ENCODE data around the gene LRRC72. TPM values are rescaled to one million over a fixed set of nuclear protein-coding genes. Genes with fewer than 3 reads are reported as not detected.

Gene LRRC72
- total and polyA plus RNA-seq, 12 donors: not detected

DNA sequence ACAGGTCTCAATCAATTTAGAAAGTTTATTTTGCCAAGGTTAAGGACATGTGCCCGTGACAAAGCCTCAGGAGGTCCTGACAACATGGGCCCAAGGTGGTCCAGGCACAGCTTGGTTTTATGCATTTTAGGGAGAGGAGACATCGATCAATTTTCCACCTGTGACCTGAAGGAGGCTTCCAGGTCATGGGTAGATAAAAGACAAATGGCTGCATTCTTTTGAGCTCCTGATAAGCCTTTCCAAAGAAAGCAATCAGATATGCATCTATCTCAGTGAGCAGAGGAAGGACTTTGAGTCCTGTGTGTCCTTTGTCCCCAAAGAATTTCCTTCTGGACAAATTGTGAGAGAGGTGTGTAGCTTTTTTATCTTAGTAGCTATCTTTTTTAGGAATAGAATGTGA, 15.8 kb downstream of the LRRC72 start:
- no peaks in the 10 kb centered on the region for H3K9me3 ChIP-seq (replicated peaks in 1 of 3)
- no peaks in the 10 kb centered on the region for H3K27me3 ChIP-seq
- H3K27ac ChIP-seq: no peak overlapping the region
- no peaks in the 10 kb centered on the region for H3K36me3 ChIP-seq (replicated peaks in 1 of 2)
- no peak overlapping the region for H3K4me3 ChIP-seq
- no peak for DNase-seq
- H3K4me1 ChIP-seq (replicated peaks in 1 of 2): no peaks in the 10 kb centered on the region
- 66 to 80% (median 71%) methylated on average over 2 of the region's 2 CpGs for WGBS, 4 donors
- TF ChIP-seq, protein P1, sequence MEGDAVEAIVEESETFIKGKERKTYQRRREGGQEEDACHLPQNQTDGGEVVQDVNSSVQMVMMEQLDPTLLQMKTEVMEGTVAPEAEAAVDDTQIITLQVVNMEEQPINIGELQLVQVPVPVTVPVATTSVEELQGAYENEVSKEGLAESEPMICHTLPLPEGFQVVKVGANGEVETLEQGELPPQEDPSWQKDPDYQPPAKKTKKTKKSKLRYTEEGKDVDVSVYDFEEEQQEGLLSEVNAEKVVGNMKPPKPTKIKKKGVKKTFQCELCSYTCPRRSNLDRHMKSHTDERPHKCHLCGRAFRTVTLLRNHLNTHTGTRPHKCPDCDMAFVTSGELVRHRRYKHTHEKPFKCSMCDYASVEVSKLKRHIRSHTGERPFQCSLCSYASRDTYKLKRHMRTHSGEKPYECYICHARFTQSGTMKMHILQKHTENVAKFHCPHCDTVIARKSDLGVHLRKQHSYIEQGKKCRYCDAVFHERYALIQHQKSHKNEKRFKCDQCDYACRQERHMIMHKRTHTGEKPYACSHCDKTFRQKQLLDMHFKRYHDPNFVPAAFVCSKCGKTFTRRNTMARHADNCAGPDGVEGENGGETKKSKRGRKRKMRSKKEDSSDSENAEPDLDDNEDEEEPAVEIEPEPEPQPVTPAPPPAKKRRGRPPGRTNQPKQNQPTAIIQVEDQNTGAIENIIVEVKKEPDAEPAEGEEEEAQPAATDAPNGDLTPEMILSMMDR (IDR thresholded peaks at IDR 0.05): no peak
- intact Hi-C loops (cut with DNase I): no loop called here

DNA sequence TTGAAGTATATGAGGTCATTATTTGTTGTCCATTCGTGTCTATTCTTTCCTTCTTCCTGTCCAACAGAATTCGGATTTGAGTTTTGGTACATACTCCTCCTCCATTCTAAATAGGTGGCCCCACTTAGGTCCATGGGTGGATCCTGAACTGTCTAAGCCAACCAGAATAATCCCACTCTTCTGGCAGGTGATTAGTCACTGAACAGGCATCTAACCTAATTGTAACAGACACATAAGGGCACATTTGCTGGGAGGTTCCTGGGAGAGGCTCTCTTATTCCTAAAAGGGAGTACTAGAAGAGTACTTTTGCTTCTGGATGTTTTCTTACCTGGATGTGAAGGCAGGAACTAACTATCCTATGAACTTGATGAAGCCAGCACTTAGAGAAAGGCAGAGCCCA, 16.8 kb downstream of the LRRC72 start:
- no peak for DNase-seq
- H3K4me1 ChIP-seq (replicated peaks in 1 of 2): no peaks in the 10 kb centered on the region
- H3K27me3 ChIP-seq: no peaks in the 10 kb centered on the region
- TF ChIP-seq, protein P1 (IDR thresholded peaks at IDR 0.05): no peak
- TF ChIP-seq POLR2A (IDR thresholded peaks at IDR 0.05): no peak
- intact Hi-C loops (cut with DNase I): no loop called here
- 54 to 65% (median 60%) methylated on average over 2 of the region's 2 CpGs for WGBS, 4 donors
- H3K36me3 ChIP-seq (replicated peaks in 1 of 2): no peaks in the 10 kb centered on the region
- H3K4me3 ChIP-seq: no peak overlapping the region
- no peaks in the 10 kb centered on the region for H3K9me3 ChIP-seq (replicated peaks in 1 of 3)
- no peak overlapping the region for H3K27ac ChIP-seq

DNA sequence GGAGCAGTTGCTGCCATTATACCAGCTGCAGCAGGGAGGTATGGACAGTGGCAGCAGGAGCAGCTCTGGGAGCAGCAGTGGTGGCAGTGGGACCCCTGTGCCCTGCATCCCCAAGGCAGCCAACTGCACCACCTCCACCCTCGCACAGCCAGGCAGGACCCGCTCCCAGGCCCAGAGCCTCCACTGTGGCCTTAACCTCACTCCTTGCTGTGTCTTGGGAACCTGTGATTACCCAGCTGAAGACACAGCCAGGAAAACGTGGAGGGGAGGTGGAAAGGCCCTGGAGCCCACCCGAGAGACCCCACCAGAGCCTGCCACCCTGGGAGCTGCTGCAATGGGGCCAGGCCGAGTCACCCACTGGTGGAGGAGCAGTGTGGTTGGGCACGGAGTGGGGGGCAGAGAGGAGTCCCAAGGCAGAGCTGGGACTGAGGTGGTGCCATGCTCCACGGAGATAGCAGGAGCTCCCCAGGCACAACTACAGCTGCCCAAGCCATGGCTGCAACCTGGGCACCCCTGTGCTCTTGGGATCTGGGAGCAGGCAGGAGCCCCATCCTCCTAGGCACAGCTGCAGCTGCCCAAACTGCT, 20.4 kb downstream of the LRRC72 start:
- no peak for DNase-seq
- H3K9me3 ChIP-seq (replicated peaks in 1 of 3): no peaks in the 10 kb centered on the region
- H3K4me1 ChIP-seq (replicated peaks in 1 of 2): no peaks in the 10 kb centered on the region
- H3K27ac ChIP-seq: no peak overlapping the region
- no peaks in the 10 kb centered on the region for H3K36me3 ChIP-seq (replicated peaks in 1 of 2)
- no peaks in the 10 kb centered on the region for H3K27me3 ChIP-seq
- H3K4me3 ChIP-seq: no peak overlapping the region
- 60 to 85% (median 79%) methylated on average over 1 to 7 of the region's 7 CpGs for WGBS, 4 donors
- TF ChIP-seq POLR2A (IDR thresholded peaks at IDR 0.05): no peak
- TF ChIP-seq, protein P1 (IDR thresholded peaks at IDR 0.05): no peak
- intact Hi-C loops (cut with DNase I): no loop called here

DNA sequence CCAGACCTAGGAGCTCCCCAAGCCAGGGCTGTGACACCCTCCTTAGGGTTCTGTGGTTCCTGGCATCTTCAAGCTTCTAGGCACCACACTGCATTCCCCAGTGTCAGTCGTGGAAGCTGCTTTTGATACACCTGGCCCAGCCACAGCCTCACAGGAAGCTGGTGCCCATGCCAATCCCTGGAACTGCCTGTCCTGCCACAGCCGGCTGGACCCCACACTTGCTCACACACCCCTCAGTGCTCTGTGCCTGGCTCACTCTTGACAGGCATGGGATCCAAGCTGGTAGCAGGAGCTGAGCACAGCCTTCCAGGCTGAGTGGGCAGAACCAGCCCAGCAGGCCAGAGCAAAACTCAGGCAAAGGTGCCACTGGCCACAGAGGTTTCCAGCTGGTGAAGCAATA, 21.8 kb downstream of the LRRC72 start:
- intact Hi-C loops (cut with DNase I): no loop called here
- H3K9me3 ChIP-seq (replicated peaks in 1 of 3): no peaks in the 10 kb centered on the region
- 70 to 85% methylated on average over 2 of the region's 2 CpGs; no CpG with 5 or more reads in 2 of the 4 donors for WGBS, 4 donors
- TF ChIP-seq, protein P1 (IDR thresholded peaks at IDR 0.05): no peak
- TF ChIP-seq POLR2A (IDR thresholded peaks at IDR 0.05): no peak
- H3K27me3 ChIP-seq: no peaks in the 10 kb centered on the region
- no peak overlapping the region for H3K27ac ChIP-seq
- H3K36me3 ChIP-seq (replicated peaks in 1 of 2): no peaks in the 10 kb centered on the region
- no peak overlapping the region for H3K4me3 ChIP-seq
- no peak for DNase-seq
- no peaks in the 10 kb centered on the region for H3K4me1 ChIP-seq (replicated peaks in 1 of 2)
